Measurements from ENCODE around the gene PTRHD1. TPM values are rescaled to one million over a fixed set of nuclear protein-coding genes. Genes with fewer than 3 reads are reported as not detected.

PTRHD1 gene
- polyA plus RNA-seq, 2 donors: 25.8 to 30.7 TPM

GRCh38 chr2:24830351-24830750 is 37.2 kb upstream of the PTRHD1 start:
- Histone ChIP-seq H3K9me3 (ENCODE audit: control insufficient read depth in 2 of 2, insufficient read depth in 1 of 2, low read depth in 1 of 2, low read length in 1 of 2) (no peaks in the 10 kb centered on the region), H3K27me3 (ENCODE audit: control insufficient read depth in 1 of 2, insufficient read depth in 2 of 2, low read length in 2 of 2) (no peaks in the 10 kb centered on the region), H3K27ac (ENCODE audit: low read depth in 2 of 2, low read length in 1 of 2) (no peak overlapping the region), H3K4me3 (ENCODE audit: low read depth in 1 of 2, low read length in 2 of 2) (no peak overlapping the region), H3K36me3 (ENCODE audit: control insufficient read depth in 2 of 2, insufficient read depth in 2 of 2, low read length in 1 of 2) (peaks cover 0 to 23% of the 10 kb centered on the region in 2 donors), H3K4me1 (ENCODE audit: control insufficient read depth in 2 of 2, insufficient read depth in 2 of 2, low read length in 1 of 2) (peaks cover 0 to 2% of the 10 kb centered on the region in 2 donors)
- WGBS, 2 donors: 88 to 93% methylated on average over 5 of the region's 5 CpGs

GRCh38 chr2:24828238-24828996 is 35.2 kb upstream of the PTRHD1 start:
- peaks cover 0 to 15% of the 10 kb centered on the region in 2 donors for H3K36me3 ChIP-seq (ENCODE audit: control insufficient read depth in 2 of 2, insufficient read depth in 2 of 2, low read length in 1 of 2)
- peaks cover 0 to 2% of the 10 kb centered on the region in 2 donors for H3K4me1 ChIP-seq (ENCODE audit: control insufficient read depth in 2 of 2, insufficient read depth in 2 of 2, low read length in 1 of 2)
- no peaks in the 10 kb centered on the region for H3K9me3 ChIP-seq (ENCODE audit: control insufficient read depth in 2 of 2, insufficient read depth in 1 of 2, low read depth in 1 of 2, low read length in 1 of 2)
- no peaks in the 10 kb centered on the region for H3K27me3 ChIP-seq (ENCODE audit: control insufficient read depth in 1 of 2, insufficient read depth in 2 of 2, low read length in 2 of 2)
- H3K27ac ChIP-seq (ENCODE audit: low read depth in 2 of 2, low read length in 1 of 2): no peak overlapping the region
- WGBS, 2 donors: 76 to 80% methylated on average over 17 of the region's 17 CpGs
- no peak overlapping the region for H3K4me3 ChIP-seq (ENCODE audit: low read depth in 1 of 2, low read length in 2 of 2)

GRCh38 chr2:24827321-24828237 is 34.4 kb upstream of the PTRHD1 start:
- H3K9me3 ChIP-seq (ENCODE audit: control insufficient read depth in 2 of 2, insufficient read depth in 1 of 2, low read depth in 1 of 2, low read length in 1 of 2): no peaks in the 10 kb centered on the region
- H3K36me3 ChIP-seq (ENCODE audit: control insufficient read depth in 2 of 2, insufficient read depth in 2 of 2, low read length in 1 of 2): peaks cover 2 to 19% of the 10 kb centered on the region in 2 donors
- WGBS, 2 donors: 40 to 47% methylated on average over 30 of the region's 30 CpGs
- no peak overlapping the region for H3K27ac ChIP-seq (ENCODE audit: low read depth in 2 of 2, low read length in 1 of 2)
- H3K27me3 ChIP-seq (ENCODE audit: control insufficient read depth in 1 of 2, insufficient read depth in 2 of 2, low read length in 2 of 2): no peaks in the 10 kb centered on the region
- H3K4me1 ChIP-seq (ENCODE audit: control insufficient read depth in 2 of 2, insufficient read depth in 2 of 2, low read length in 1 of 2): peaks cover 0 to 2% of the 10 kb centered on the region in 2 donors
- no peak overlapping the region for H3K4me3 ChIP-seq (ENCODE audit: low read depth in 1 of 2, low read length in 2 of 2)

GRCh38 chr2:24826773-24827145 is 33.6 kb upstream of the PTRHD1 start:
- Histone ChIP-seq H3K4me3 (ENCODE audit: low read depth in 1 of 2, low read length in 2 of 2) (no peak overlapping the region), H3K36me3 (ENCODE audit: control insufficient read depth in 2 of 2, insufficient read depth in 2 of 2, low read length in 1 of 2) (peaks cover 2 to 16% of the 10 kb centered on the region in 2 donors), H3K27ac (ENCODE audit: low read depth in 2 of 2, low read length in 1 of 2) (no peak overlapping the region), H3K4me1 (ENCODE audit: control insufficient read depth in 2 of 2, insufficient read depth in 2 of 2, low read length in 1 of 2) (peaks cover 0 to 2% of the 10 kb centered on the region in 2 donors), H3K9me3 (ENCODE audit: control insufficient read depth in 2 of 2, insufficient read depth in 1 of 2, low read depth in 1 of 2, low read length in 1 of 2) (no peaks in the 10 kb centered on the region), H3K27me3 (ENCODE audit: control insufficient read depth in 1 of 2, insufficient read depth in 2 of 2, low read length in 2 of 2) (no peaks in the 10 kb centered on the region)
- WGBS, 2 donors: 64 to 77% methylated on average over 5 of the region's 5 CpGs

- H3K4me3 ChIP-seq (ENCODE audit: low read depth in 1 of 2, low read length in 2 of 2): no peak overlapping the region
- peaks cover 2 to 22% of the 10 kb centered on the region in 2 donors for H3K36me3 ChIP-seq (ENCODE audit: control insufficient read depth in 2 of 2, insufficient read depth in 2 of 2, low read length in 1 of 2)
- H3K27ac ChIP-seq (ENCODE audit: low read depth in 2 of 2, low read length in 1 of 2): no peak overlapping the region
- WGBS, 2 donors: 91 to 92% methylated on average over 14 of the region's 14 CpGs
- no peaks in the 10 kb centered on the region for H3K27me3 ChIP-seq (ENCODE audit: control insufficient read depth in 1 of 2, insufficient read depth in 2 of 2, low read length in 2 of 2)
- H3K4me1 ChIP-seq (ENCODE audit: control insufficient read depth in 2 of 2, insufficient read depth in 2 of 2, low read length in 1 of 2): peaks cover 0 to 2% of the 10 kb centered on the region in 2 donors
- H3K9me3 ChIP-seq (ENCODE audit: control insufficient read depth in 2 of 2, insufficient read depth in 1 of 2, low read depth in 1 of 2, low read length in 1 of 2): no peaks in the 10 kb centered on the region
These were observed 32.9 kb upstream of the PTRHD1 start for GRCh38 chr2:24825883-24826772.

- no peaks in the 10 kb centered on the region for H3K9me3 ChIP-seq (ENCODE audit: control insufficient read depth in 2 of 2, insufficient read depth in 1 of 2, low read depth in 1 of 2, low read length in 1 of 2)
- no peak overlapping the region for H3K27ac ChIP-seq (ENCODE audit: low read depth in 2 of 2, low read length in 1 of 2)
- peaks cover 0 to 2% of the 10 kb centered on the region in 2 donors for H3K4me1 ChIP-seq (ENCODE audit: control insufficient read depth in 2 of 2, insufficient read depth in 2 of 2, low read length in 1 of 2)
- H3K27me3 ChIP-seq (ENCODE audit: control insufficient read depth in 1 of 2, insufficient read depth in 2 of 2, low read length in 2 of 2): no peaks in the 10 kb centered on the region
- peaks cover 2 to 28% of the 10 kb centered on the region in 2 donors for H3K36me3 ChIP-seq (ENCODE audit: control insufficient read depth in 2 of 2, insufficient read depth in 2 of 2, low read length in 1 of 2)
- H3K4me3 ChIP-seq (ENCODE audit: low read depth in 1 of 2, low read length in 2 of 2): no peak overlapping the region
- 87 to 90% methylated on average over 15 to 16 of the region's 16 CpGs for WGBS, 2 donors
These were observed 32.0 kb upstream of the PTRHD1 start for GRCh38 chr2:24824966-24825882.

- H3K9me3 ChIP-seq (ENCODE audit: control insufficient read depth in 2 of 2, insufficient read depth in 1 of 2, low read depth in 1 of 2, low read length in 1 of 2): no peaks in the 10 kb centered on the region
- H3K4me3 ChIP-seq (ENCODE audit: low read depth in 1 of 2, low read length in 2 of 2): no peak overlapping the region
- H3K36me3 ChIP-seq (ENCODE audit: control insufficient read depth in 2 of 2, insufficient read depth in 2 of 2, low read length in 1 of 2): peaks cover 2 to 37% of the 10 kb centered on the region in 2 donors
- H3K4me1 ChIP-seq (ENCODE audit: control insufficient read depth in 2 of 2, insufficient read depth in 2 of 2, low read length in 1 of 2): peaks cover 0 to 2% of the 10 kb centered on the region in 2 donors
- H3K27ac ChIP-seq (ENCODE audit: low read depth in 2 of 2, low read length in 1 of 2): no peak overlapping the region
- H3K27me3 ChIP-seq (ENCODE audit: control insufficient read depth in 1 of 2, insufficient read depth in 2 of 2, low read length in 2 of 2): no peaks in the 10 kb centered on the region
- 89 to 90% methylated on average over 14 of the region's 14 CpGs for WGBS, 2 donors
These were observed 30.9 kb upstream of the PTRHD1 start for GRCh38 chr2:24824071-24824588.

GRCh38 chr2:24822049-24822706 is 29.0 kb upstream of the PTRHD1 start:
- no peak overlapping the region for H3K27ac ChIP-seq (ENCODE audit: low read depth in 2 of 2, low read length in 1 of 2)
- H3K4me1 ChIP-seq (ENCODE audit: control insufficient read depth in 2 of 2, insufficient read depth in 2 of 2, low read length in 1 of 2): no peaks in the 10 kb centered on the region
- no peaks in the 10 kb centered on the region for H3K9me3 ChIP-seq (ENCODE audit: control insufficient read depth in 2 of 2, insufficient read depth in 1 of 2, low read depth in 1 of 2, low read length in 1 of 2)
- H3K36me3 ChIP-seq (ENCODE audit: control insufficient read depth in 2 of 2, insufficient read depth in 2 of 2, low read length in 1 of 2): peaks cover 2 to 36% of the 10 kb centered on the region in 2 donors
- 86 to 91% methylated on average over 7 of the region's 7 CpGs for WGBS, 2 donors
- no peak overlapping the region for H3K4me3 ChIP-seq (ENCODE audit: low read depth in 1 of 2, low read length in 2 of 2)
- no peaks in the 10 kb centered on the region for H3K27me3 ChIP-seq (ENCODE audit: control insufficient read depth in 1 of 2, insufficient read depth in 2 of 2, low read length in 2 of 2)

Measured in esophagus (tissue), 2 donors.